NCI-H1436 (cell line): ENCODE data around the gene NOL4L.
"Not testable (repeated sequence)": the region's sequence is repeated elsewhere in the genome, so short reads cannot be mapped to it uniquely, and the experiment has no call there.

Experiments
- DNase-seq: peaks from one replicate; lab custom pipeline; 2025; lab: John Stamatoyannopoulos, UW

Gene NOL4L

DNA sequence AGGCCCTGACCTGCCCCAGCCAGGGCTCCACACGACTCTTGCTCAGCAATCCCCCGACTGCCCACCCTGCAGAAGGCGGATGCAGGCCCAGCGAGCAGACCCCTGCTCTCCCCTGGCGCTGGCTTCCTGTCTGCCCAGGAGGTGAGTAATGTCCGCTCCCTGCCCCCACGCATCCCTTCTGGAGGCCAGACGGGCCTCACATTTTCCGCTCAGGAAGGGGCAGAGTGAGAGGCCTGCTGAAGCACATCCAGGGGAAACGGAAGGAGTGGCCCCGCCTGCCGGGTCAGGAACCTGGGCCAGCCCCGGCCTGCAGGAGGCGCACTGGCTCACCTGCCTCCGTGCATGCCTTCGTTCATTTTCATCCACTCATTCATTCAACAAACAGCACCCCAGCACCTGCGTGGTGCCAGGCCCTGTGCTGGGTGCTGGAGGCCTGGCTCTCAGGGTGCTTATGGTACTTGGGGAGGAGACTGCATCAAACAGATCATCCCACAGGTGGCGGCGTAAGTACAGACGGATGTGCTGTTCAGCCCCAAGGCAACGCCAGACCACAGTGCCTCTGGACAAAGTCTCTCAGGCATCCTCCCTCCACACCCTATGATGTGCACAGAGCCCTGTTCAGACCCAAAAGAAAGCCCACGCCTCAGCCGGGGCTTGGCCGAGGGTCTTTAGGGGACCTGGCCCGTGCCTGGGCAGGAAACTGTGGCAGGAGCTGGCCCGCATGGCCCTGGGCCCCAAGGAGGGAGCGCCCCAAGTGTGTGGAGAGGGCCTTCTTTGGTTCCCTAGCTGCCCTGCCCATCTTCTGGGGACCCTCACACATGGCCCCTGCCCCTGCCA, 114.9 kb downstream of the NOL4L start:
- DNase-seq: no peak

GRCh38 chr20:32468860-32469259, 116.3 kb downstream of the NOL4L start:
- DNase-seq: no peak

DNA sequence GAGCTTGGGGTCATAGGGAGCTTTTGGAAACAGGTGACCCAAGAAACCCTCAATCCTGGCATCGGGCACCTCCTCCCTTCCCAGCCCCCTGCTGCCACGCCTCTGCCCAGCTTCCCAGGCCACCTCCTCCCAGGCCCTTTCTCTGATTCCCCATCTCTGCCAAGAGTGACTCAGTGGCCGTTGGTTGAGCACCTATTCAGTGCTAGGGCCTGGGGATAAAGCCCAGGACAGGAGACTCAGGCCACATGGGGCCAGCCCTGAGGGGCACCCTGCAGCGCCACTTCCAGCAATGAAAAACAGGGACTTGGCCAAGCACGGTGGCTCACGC, 116.9 kb downstream of the NOL4L start:
- DNase-seq: no peak

- DNase-seq: no peak
Observed at GRCh38 chr20:32467506-32468312, 117.4 kb downstream of the NOL4L start.

DNA sequence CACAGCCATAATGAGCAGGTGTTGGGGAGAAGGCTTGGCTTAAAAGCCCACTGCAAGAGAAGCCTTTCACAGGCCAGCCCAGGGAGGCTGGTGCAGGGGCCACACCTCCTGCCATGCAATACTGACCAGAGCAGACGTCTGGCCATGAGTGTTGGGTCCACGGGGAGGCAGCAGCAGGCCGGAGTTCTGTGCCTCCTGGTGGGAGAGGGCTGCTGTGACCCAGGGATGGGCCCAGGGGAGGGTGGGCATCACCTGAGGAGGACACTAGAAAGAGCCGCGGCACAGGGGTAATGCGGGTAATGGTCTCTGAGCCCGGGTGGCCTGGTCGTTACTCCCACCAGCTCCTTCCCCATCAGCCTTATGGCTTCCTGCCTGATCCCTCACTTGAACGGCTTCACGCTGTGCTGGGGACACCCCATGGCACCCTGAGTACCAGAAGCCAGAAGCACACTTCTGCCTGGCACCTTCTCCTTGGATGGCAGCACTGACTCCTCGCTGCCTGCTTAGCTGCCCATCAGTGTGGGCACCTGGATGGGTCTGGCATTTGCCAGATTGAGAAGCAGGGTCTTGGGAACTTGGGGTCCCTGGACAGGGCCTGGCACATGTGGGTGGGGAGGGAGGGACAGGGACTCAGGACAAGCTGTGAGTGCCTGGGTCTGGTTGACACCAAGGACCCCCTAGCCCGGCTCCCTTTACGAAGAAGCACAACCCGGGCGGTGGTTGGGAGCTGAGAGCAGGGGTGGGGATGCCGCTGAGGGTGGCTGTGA, 118.2 kb downstream of the NOL4L start:
- no peak for DNase-seq

DNA sequence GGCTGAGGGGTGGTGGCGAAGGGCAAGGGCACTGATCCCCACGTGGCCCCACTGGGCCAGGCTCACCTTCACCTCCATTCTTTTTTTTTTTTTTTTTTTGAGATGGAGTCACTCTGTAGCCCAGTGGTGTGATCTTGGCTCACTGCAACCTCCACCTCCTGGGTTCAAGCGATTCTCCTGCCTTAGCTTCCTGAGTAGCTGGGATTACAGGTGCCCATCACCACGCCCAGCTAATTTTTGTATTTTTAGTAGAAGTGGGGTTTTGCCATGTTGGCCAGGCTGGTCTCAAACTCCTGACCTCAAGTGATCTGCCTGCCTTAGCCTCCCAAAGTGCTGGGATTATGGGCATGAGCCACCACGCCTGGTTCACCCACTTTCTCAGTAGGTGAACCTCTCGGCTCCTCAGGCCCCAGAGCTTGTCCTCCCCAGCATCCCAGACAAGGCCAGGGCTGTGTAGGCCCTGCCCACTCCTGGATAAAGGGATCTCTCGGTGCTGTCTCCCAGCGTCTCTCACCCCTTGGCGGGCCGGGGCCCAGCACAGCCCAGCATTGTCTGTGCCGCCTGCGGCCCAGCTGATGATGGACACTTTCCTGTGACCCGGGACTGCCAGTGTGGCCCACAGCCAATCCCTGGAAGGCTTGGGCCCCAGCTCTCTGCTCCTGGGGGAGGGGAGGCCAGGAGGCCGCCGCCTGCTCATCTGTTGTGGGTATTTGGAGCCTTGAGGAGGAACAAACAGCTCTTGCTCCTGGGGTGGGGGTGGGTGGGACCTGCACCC, 119.0 kb downstream of the NOL4L start:
- not testable (repeated sequence) for DNase-seq

DNA sequence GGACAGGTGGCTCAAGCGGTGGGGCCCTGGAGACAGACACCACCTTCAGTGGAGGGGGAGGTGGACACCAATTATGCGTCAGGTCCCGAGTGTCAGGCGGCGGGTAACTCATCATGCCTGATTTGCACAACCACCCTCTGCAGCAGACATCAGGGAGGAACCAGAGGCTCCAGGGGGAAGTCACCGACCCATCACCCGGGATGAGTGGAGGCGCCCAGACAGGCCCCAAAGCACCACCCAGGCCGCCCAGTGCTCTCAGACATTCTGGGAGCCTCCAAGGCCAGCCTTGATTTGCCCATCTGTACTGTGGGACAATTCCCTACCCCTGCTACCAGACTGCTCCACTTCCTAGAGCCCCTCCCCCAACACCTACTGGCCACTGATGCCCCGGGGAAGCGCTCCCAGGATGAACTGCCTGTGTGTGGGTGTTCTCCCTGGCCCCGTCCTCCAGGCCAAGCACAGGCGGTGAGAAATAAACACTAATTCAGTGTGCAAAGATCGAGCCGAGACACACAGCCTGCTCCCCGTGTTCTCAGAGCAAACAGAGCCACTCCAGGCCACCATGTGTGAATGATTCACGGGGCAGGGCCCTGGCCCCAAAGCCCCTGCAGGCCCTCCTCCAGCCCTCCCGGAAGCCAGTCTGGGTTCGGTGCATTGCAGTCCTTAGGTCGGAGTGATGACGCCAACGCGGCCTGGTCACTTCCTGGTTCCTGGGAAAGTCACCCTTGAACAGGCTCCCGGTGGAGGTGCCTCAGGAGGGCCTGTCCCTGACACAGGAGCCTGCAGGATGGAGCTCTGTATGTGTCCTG, 119.8 kb downstream of the NOL4L start:
- no peak for DNase-seq

- no peak for DNase-seq
Observed at GRCh38 chr20:32464401-32465091, 120.6 kb downstream of the NOL4L start.

DNA sequence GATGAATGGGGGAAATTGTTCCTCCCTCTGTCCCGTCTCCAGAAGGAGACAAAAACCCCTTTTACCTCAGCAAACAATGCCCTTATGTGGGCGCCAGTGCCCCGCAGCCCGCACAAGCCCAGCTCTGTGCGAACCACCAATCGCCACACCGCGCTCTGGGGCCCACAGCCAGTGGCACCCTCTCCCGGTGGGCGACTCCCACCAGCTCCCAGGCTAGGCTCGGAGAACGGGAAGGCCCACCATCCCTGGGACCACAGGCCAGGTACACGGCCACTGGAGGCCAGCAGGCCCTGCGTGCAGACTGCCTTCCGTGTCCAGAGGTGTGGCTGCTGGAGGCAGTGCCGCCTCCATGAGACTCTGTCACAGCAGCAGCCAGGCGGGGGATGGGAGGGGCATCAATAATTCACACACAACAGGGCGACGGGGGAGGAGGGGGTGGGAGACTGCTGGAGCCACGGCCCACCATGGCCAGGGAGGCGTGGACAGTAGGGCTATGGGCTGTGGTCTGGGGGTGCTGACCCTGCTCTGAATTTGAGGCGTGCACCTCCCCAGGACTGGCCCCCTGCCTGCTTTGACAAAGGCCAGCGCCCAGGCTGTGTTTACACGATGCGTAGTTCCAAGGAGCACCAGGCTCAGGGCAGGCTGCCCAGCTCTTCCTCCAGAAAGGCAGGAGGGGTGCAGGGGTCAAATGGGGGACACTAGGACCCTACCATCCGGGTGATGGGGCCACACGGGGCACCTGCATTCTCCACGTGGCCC, 121.3 kb downstream of the NOL4L start:
- DNase-seq: no peak

DNA sequence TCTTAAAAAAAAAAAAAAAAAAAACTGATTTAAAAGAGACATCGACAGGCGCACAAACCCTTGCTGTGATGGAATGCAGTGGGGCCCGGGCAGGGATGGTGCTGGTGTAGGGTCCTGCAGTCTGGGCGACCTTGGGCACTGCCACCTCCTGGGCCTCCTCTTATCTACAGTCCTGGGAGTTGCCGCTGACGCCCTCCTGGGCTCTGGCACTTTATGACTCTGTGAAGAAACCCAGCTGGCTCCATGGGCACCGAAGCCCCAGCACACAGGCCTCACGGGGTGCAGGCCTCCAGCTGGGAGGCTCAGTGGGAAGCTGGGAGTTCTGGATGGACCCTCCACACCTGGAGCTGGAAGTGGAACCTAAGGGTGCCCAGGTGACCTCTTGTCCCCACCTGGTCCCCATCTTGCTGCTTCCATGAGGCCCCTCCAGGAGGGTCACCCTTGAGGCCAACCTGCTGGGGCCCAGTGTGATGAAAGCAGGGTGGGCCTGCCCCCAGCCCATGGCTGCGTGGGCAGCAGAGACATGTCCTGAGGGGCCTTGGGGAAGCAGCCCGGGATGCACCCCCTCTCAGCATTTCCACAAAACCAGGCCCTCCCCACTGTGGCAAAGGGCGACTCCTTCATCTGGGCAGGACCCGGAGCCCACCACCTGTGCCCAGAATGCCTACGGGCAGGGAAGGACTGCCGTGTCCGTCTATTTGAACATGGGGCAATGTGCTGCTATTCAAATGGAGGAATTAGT, 122.1 kb downstream of the NOL4L start:
- no peak for DNase-seq

DNA sequence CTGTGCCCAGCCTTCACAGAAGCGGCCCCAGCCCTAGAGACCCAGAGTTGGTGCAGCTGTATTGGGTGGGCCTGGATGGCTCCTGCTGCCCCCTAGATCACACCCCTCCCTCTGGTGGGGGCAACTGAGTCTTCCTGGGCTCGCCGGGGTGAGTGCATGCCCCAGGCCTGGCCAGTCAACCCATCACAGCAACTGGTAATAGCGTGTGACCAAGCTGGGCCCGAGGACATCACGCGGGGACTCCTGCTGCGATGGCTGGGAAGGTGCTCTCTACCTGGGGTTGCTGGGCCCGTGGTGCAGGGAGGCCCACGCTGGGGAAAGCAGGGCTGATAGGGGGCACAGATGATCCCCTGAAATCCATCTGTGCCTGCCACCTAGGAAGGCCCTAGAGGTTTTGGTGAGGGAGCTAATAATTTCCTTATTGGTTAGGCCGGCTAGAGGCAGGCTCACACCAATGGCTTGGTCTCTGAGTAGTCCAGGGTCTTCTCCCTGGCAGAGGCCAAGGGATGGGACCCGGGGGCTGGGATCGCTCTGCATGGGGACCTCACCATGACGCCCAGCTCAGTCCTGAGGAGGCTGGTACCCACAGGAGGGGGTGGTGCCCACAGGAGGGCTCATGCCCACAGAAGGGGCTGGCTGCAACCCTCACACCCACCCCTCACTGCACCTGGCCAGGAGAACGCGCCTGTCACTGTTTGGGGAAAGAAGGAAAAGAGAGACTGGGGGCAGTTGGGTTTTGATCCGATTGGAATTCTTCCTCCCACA, 123.1 kb downstream of the NOL4L start:
- DNase-seq: no peak

DNA sequence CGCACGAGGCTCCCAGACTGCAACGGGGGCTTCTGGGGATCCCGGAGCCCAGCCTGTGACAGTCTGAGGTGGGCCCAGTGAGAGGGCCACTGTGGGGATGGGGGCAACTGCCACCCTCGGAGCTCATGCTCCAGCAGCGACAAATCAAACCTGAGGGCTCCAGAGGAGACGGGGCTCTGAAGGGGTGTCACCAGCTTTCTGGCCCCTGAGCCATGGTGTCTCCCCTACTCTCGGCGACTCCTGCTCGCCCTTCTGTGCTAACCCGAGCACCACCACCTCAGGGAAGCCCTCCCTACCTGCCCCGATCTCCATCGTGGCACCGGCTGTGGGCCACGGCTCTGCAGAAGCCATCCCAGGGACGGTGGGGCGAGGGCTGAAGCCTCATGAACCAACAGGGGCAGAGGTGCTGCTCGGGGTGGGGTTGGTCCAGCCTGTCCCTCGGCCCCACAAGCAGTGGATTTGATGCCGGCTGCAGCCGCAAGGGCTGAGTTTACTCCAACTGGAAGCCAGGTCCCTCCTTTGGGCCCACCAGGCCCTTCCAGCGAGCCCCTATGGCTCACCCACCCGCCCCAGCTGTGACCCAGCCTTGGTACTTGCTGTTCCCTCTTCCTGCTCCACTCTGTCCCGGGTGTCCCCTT, 124.3 kb downstream of the NOL4L start:
- DNase-seq: no peak

DNA sequence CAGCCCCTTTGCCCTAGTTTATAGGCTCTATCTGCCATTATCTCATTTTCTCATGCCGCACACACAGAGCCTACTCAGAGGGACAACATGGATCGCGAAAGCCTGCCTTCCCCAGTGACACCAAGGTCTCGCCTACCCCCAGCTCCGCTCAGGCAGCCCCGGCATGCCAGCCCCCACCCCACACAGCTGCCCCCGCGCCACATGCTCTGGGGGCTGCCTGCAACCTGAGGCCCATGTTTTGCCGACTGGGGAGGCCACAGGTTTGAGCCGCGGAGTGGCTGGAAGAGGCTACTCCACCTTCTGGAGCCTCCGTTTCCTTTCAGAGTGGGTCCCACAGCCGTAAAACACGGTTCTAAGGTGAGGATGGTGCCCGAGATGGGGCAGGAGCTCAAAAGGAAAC, 124.9 kb downstream of the NOL4L start:
- no peak for DNase-seq

- no peak for DNase-seq
Observed at GRCh38 chr20:32458837-32459220, 126.3 kb downstream of the NOL4L start.

- no peak for DNase-seq
Observed at GRCh38 chr20:32458061-32458836, 126.9 kb downstream of the NOL4L start.

DNA sequence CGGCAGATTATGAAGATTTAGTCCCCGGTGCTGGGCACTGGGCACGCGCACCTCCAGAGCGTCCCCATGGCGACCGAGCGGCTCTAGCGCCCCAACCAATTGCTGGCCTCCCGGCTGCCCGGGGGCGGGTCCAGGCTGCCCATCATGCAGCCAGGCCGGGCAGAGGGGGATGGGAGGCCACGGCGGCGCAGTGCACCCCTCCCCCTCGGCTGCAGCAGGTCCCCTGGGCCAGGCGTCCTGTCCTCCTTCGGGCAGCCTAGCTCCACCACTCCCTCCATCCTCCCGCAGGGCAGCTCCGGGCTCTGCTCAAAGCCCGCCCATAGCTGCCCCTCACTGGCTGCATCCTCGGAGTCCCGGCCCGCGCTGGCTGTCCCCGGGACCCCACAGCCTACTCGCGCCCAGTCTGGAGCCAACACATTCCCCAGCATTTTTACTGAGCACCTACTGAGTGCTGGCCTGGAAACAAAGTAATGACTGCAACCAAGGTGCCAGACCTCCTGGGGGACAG, 127.6 kb downstream of the NOL4L start:
- DNase-seq: no peak
